ENCODE data around the gene IFNA16.
"Not testable (repeated sequence)": the region's sequence is repeated elsewhere in the genome, so short reads cannot be mapped to it uniquely, and the experiment has no call there.

Gene IFNA16

GRCh38 chr9:21210311-21210710, 6.8 kb downstream of the IFNA16 start:
- TF ChIP-seq CTCF (conservative IDR thresholded peaks at IDR 0.05; ENCODE audit: low read length): no peak
- H3K4me3 ChIP-seq (ENCODE audit: low read length): no peak overlapping the region
- no peak for DNase-seq (ENCODE audit: low read depth)

GRCh38 chr9:21207043-21207442, 10.1 kb downstream of the IFNA16 start, which contains the start of gene IFNA10:
Gene IFNA10, minus strand, starts transcription at chr9:21207143. Its CDS starts 46 bp downstream, at chr9:21207097.
- DNase-seq (ENCODE audit: low read depth); H3K4me3 ChIP-seq (ENCODE audit: low read length): not testable (repeated sequence)

- no peak for TF ChIP-seq CTCF (conservative IDR thresholded peaks at IDR 0.05; ENCODE audit: low read length)
- H3K4me3 ChIP-seq (ENCODE audit: low read length): no peak overlapping the region
- no peak for DNase-seq (ENCODE audit: low read depth)
These were observed 11.9 kb downstream of the IFNA16 start for GRCh38 chr9:21205204-21205603.

DNA sequence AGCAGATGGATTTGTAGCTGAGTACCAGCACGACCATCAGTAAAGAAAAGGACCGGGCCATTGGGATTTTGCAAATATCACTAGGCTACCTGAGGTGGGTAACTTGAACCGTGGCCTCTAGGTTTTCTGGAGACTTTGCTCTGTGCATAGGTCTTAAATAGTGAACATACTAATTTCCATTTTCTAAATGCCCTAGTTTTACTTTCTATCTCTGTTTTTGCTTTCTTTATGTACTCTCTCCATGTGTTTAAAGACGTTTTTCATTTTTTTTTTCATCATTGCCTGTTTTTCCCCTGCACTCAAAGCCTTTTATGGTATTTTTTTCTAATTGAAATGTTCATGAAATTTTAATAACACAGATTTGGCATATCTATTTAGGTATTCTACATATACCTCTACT, 15.0 kb downstream of the IFNA16 start, which contains the start of gene IFNA7:
TSS of gene IFNA7 (minus strand) at position 101 of the 400 bp plus-strand sequence. CDS start at position 61, 40 bp downstream.
- not testable (repeated sequence) for DNase-seq (ENCODE audit: low read depth); H3K4me3 ChIP-seq (ENCODE audit: low read length)

GRCh38 chr9:21194867-21195776, 22.0 kb downstream of the IFNA16 start:
- not testable (repeated sequence) for H3K4me3 ChIP-seq (ENCODE audit: low read length)
- peak; percentile 52 for TF ChIP-seq CTCF (conservative IDR thresholded peaks at IDR 0.05; ENCODE audit: low read length)
- peak; percentile 3 for DNase-seq (ENCODE audit: low read depth)

DNA sequence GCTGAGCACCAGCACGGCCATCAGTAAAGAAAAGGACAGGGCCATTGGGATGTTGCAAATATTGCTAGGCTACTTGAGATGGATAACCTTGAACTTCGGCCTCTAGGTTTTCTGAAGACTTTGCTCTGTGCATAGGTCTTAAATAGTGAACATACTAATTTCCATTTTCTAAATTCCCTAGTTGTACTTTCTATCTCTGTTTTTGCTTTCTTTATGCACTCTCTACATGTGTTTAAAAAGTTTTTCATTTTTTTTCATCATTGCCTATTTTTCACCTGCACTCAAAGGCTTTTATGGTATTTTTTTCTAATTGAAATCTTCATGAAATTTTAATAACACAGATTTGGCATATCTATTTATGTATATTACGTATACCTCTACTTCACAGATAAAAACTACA, 29.6 kb downstream of the IFNA16 start, which contains the start of gene IFNA4:
TSS of gene IFNA4 (minus strand) at position 101 of the 400 bp plus-strand sequence. CDS start at position 45, 56 bp downstream.
- DNase-seq (ENCODE audit: low read depth): not testable (repeated sequence)

DNA sequence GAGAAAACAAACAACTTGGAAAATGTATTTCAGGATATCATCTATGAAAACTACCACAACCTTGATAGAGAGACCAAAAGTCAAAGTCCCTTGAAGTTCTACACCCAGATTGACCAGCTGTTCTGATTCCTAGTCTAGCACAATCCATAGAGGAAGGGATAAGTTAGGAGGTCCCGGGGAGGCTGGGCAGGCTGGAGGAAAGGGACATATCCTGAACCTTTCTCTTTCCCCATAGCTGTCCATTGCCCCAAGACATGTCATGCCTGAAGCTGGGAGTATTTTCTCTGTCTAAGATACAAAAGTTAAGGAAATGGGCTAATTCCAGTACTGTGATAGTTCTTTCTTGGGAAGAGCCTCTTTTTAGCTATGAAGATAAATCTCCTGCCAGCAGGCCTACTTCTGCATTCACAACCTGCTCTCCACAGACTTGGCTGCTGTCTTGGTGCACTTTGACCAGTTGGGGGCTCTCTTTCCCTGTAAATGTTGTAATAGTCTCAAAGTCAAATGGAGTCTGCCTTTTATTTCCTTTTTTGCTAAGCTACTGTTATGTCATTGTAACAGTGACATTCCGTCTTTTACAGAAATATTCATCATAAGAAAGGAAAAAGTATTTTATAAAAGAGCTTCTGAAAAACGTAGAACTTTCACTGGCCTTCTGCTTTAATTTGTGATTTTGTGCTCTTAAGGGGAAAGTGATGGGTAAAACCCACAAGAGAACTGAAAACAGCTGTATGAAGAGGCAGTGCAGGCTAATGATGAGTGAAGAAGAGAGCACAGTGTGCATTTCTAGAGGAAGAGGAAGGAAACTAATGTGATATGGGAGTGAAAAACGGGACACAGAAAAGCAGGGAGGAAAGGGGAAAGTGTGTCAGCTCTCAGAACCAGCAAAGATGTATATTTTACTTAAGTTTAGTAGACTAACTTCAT, 34.0 kb downstream of the IFNA16 start:
- peak; percentile 46 for TF ChIP-seq CTCF (conservative IDR thresholded peaks at IDR 0.05; ENCODE audit: low read length)
- H3K4me3 ChIP-seq (ENCODE audit: low read length); DNase-seq (ENCODE audit: low read depth): not testable (repeated sequence)

More for the DNA sequence above, 29.6 kb downstream of the IFNA16 start, which contains the start of gene IFNA4:
- not testable (repeated sequence) for H3K4me3 ChIP-seq (ENCODE audit: low read length)

- no peak for TF ChIP-seq CTCF (conservative IDR thresholded peaks at IDR 0.05; ENCODE audit: low read length)
- no peak for DNase-seq (ENCODE audit: low read depth)
These were observed 42.4 kb downstream of the IFNA16 start for GRCh38 chr9:21174671-21175070.

More at GRCh38 chr9:21174671-21175070, 42.4 kb downstream of the IFNA16 start:
- no peak overlapping the region for H3K4me3 ChIP-seq (ENCODE audit: low read length)
